Esophagus muscularis mucosa (tissue), 4 donors: ENCODE data around the gene PRKACG. TPM values are rescaled to one million over a fixed set of nuclear protein-coding genes. Genes with fewer than 3 reads are reported as not detected.

ENCODE experiments used
- DNase-seq: peaks from one replicate; pipeline ENCODE4 v3.0.0-alpha.2; 2017; ENCODE audit errors: extremely low spot score
- H3K27ac ChIP-seq, 4 donors: fragments of 200-600 bp; sonication (generic); replicated peaks in 1 of 4; 1 replicate in 3 of 4; 2 replicates in 1 of 4; pipeline ENCODE4 v1.5.1; 2016 to 2019; ENCODE audit warnings: mild to moderate bottlenecking in 1 of 4
- H3K27me3 ChIP-seq, 4 donors: fragments of 200-600 bp; sonication (generic); one replicate each; pipeline versions ENCODE4 v1.5.1 to v1.6.0; 2016 to 2019
- H3K36me3 ChIP-seq, 4 donors: fragments of 200-600 bp; sonication (generic); one replicate each; pipeline ENCODE4 v1.5.1; 2016 to 2019
- H3K4me1 ChIP-seq, 4 donors: fragments of 200-600 bp; sonication (generic); one replicate each; pipeline ENCODE4 v1.5.1; 2016 to 2019
- H3K4me3 ChIP-seq, 4 donors: fragments of 200-600 bp; sonication (generic); 1 replicate in 2 of 4; 2 replicates in 2 of 4; pipeline ENCODE4 v1.5.1; 2016 to 2019; ENCODE audit warnings: mild to moderate bottlenecking in 4 of 4, moderate library complexity in 1 of 4
- H3K9me3 ChIP-seq, 4 donors: fragments of 200-600 bp; sonication (generic); 1 replicate in 3 of 4; 2 replicates in 1 of 4; pipeline ENCODE4 v1.5.1; 2016 to 2019
- CTCF ChIP-seq, 3 experiments: fragments of 200-600 bp in 2 of 3; fragments of 450-650 bp in 1 of 3; sonication (generic) in 2 of 3; IDR thresholded peaks; one replicate each; pipeline ENCODE4 v1.5.1; 2017 to 2019; ENCODE audit warnings: antibody characterized with exemption in 3 of 3, mild to moderate bottlenecking in 2 of 3, moderate library complexity in 1 of 3
- EP300 ChIP-seq: sonication (generic); formaldehyde crosslinking; IDR thresholded peaks from one replicate; pipeline ENCODE4 v1.6.1; 2017; ENCODE audit warnings: antibody characterized with exemption
- POLR2A ChIP-seq: fragments of 450-650 bp; IDR thresholded peaks from one replicate; pipeline ENCODE4 v1.6.1; 2017; ENCODE audit warnings: antibody characterized with exemption, moderate library complexity, mild to moderate bottlenecking, low read depth
- POLR2AphosphoS5 ChIP-seq, 2 donors: sonication (generic); formaldehyde crosslinking; IDR thresholded peaks; one replicate each; pipeline ENCODE4 v1.6.1; 2017; ENCODE audit warnings: antibody characterized with exemption in 2 of 2
- WGBS: methylation state at CpG from one replicate; pipeline ENCODE4 v1.1.5; 2018; 5-methylcytosine and 5-hydroxymethylcytosine counted together
- intact Hi-C: fragments of 100-400 bp; cut with DNase I; formaldehyde crosslinking; loops from one replicate; pipeline ENCODE4 v1.15.1; 2023
- total RNA-seq, 4 donors: library from RNA; depleted of rRNA; stranded (reverse); fragments of >200 nt; gene quantifications; one replicate each; pipeline versions ENCODE4 v1.1.0 to v1.2.1, GENCODE V29; 2016

Gene PRKACG
- total RNA-seq, 4 donors from 2014 or later: not detected

GRCh38 chr9:69020301-69021145 lies 6.6 kb upstream of the PRKACG start:
- WGBS: 87% methylated on average over 8 of the region's 8 CpGs
- intact Hi-C loops: no loop called here
- no peak for TF ChIP-seq POLR2AphosphoS5 (IDR thresholded peaks at IDR 0.05)
- TF ChIP-seq EP300: no peak
- TF ChIP-seq POLR2A: no peak
- TF ChIP-seq CTCF (IDR thresholded peaks at IDR 0.05): no peak
- Histone ChIP-seq H3K27me3 (peaks cover 0 to 4% (median 0%) of the 10 kb centered on the region in 4 donors), H3K36me3 (no peaks in the 10 kb centered on the region), H3K4me1 (peaks cover 5 to 15% (median 11%) of the 10 kb centered on the region in 4 donors), H3K27ac (no peak overlapping the region), H3K4me3 (no peak overlapping the region), H3K9me3 (no peaks in the 10 kb centered on the region)
- DNase-seq: no peak

GRCh38 chr9:69019808-69020207 lies 5.9 kb upstream of the PRKACG start:
- intact Hi-C loops: no loop called here
- Histone ChIP-seq H3K4me1 (peaks cover 5 to 15% (median 11%) of the 10 kb centered on the region in 4 donors), H3K27ac (no peak overlapping the region), H3K9me3 (no peaks in the 10 kb centered on the region), H3K4me3 (no peak overlapping the region), H3K36me3 (no peaks in the 10 kb centered on the region), H3K27me3 (no peaks in the 10 kb centered on the region)
- 41% methylated on average over 3 of the region's 3 CpGs for WGBS
- TF ChIP-seq EP300: no peak
- TF ChIP-seq POLR2A: no peak
- no peak for TF ChIP-seq CTCF (IDR thresholded peaks at IDR 0.05)
- TF ChIP-seq POLR2AphosphoS5 (IDR thresholded peaks at IDR 0.05): no peak
- DNase-seq: no peak

GRCh38 chr9:69018737-69019136 lies 4.8 kb upstream of the PRKACG start:
- no peak for DNase-seq
- Histone ChIP-seq H3K27ac (no peak overlapping the region), H3K36me3 (no peaks in the 10 kb centered on the region), H3K9me3 (no peaks in the 10 kb centered on the region), H3K27me3 (no peaks in the 10 kb centered on the region), H3K4me1 (peaks cover 5 to 15% (median 11%) of the 10 kb centered on the region in 4 donors), H3K4me3 (no peak overlapping the region)
- intact Hi-C loops: no loop called here
- no peak for TF ChIP-seq POLR2A
- TF ChIP-seq CTCF (IDR thresholded peaks at IDR 0.05): no peak
- TF ChIP-seq POLR2AphosphoS5 (IDR thresholded peaks at IDR 0.05): no peak
- TF ChIP-seq EP300: no peak
- WGBS: 80% methylated on average over 5 of the region's 5 CpGs

GRCh38 chr9:69016191-69017096 lies 2.5 kb upstream of the PRKACG start:
- intact Hi-C loops: no loop called here
- no peaks in the 10 kb centered on the region for H3K27me3 ChIP-seq
- WGBS: 68% methylated on average over 5 of the region's 5 CpGs
- DNase-seq: no peak
- H3K9me3 ChIP-seq: no peaks in the 10 kb centered on the region
- TF ChIP-seq POLR2AphosphoS5 (IDR thresholded peaks at IDR 0.05) (no peak), CTCF (IDR thresholded peaks at IDR 0.05) (no peak), EP300 (no peak), POLR2A (no peak)
- H3K4me1 ChIP-seq: peaks cover 5 to 15% (median 11%) of the 10 kb centered on the region in 4 donors
- H3K4me3 ChIP-seq: no peak overlapping the region
- no peaks in the 10 kb centered on the region for H3K36me3 ChIP-seq
- no peak overlapping the region for H3K27ac ChIP-seq
